RPMI7951 (cell line): Measurements from ENCODE around the gene TAF6L. TPM values are rescaled to one million over a fixed set of nuclear protein-coding genes. Genes with fewer than 3 reads are reported as not detected.
"Not testable (repeated sequence)": the region's sequence is repeated elsewhere in the genome, so short reads cannot be mapped to it uniquely, and the experiment has no call there.

Experiments
- DNase-seq: peaks from one replicate; pipeline ENCODE4 v3.0.0-alpha.2; 2012; ENCODE audit warnings: low read depth
- total RNA-seq: library from RNA; depleted of rRNA; stranded (reverse); fragments of >200 nt; shearing (Covaris generic); gene quantifications from 2 replicates; pipeline ENCODE4 v1.2.3, GENCODE V29; 2014; rRNA removed

TAF6L gene, protein sequence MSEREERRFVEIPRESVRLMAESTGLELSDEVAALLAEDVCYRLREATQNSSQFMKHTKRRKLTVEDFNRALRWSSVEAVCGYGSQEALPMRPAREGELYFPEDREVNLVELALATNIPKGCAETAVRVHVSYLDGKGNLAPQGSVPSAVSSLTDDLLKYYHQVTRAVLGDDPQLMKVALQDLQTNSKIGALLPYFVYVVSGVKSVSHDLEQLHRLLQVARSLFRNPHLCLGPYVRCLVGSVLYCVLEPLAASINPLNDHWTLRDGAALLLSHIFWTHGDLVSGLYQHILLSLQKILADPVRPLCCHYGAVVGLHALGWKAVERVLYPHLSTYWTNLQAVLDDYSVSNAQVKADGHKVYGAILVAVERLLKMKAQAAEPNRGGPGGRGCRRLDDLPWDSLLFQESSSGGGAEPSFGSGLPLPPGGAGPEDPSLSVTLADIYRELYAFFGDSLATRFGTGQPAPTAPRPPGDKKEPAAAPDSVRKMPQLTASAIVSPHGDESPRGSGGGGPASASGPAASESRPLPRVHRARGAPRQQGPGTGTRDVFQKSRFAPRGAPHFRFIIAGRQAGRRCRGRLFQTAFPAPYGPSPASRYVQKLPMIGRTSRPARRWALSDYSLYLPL
- 15.1 and 18.1 TPM in 2 replicates for total RNA-seq

DNA sequence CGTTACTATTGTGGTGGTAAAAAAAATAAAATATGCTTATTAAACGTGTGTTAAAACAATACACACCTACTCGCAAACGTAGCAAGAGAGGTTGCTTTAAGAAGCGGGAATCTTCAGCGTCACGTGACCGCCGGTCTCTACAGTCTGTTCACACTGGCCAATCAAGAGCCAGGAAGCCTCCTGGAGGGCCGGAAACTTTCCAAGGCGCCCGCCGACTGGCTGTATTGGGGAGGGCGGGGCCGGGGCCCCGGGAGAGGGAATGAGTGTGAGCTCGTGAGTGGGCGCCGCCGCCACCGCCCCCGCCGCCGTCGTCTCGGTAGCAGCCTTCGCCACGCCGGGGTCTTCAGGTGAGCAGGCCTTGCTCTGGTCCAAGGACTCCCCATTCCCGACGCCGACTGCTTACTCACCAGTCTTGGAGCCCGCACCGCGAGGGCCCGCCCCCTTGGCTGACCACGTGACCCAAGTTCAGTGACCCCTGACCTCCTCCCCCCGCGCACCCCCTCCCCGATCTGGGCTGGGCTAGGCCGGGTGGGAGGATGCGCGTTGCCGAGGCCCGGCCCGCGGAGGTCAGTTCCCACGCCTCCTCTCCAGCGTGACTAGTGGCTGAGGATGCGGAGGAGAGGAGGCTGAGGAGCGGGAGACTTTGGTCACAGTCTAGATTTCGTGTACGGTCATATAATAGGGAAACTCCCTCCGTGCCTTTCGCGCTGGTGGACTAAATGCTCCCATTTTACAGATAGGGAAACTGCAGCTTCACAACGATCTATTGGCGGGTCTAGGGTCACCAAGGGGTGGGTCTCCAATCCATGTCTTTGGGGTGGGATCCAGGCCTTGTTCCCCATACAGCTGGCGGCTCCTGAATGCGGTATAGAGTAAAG is at the start of gene TAF6L:
TAF6L (plus strand) TSS at position 253 of the 878 bp plus-strand sequence. CDS start 4,388 bp downstream, outside the sequence.
- DNase-seq, result peak; percentile 98

DNA sequence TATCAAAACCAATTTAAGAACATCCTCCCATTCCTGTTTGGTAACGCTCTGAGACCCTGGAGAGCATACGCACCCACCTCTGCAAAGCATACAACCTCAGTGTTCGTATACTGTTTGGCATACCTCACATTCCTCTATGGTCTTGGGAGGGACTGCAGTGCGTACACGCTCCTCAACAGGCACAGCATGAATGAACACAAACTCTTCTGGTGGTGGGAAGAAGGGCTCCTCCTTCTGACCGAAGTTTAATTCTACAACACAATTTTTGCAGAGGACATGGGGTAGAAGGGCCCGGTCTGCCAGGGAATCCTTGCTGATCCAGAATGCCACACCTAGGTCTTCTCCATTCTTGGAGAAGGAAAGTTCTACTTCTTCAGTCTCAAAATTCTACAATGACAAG is 49.2 kb upstream of the TAF6L start:
- DNase-seq, result peak; percentile 21

DNA sequence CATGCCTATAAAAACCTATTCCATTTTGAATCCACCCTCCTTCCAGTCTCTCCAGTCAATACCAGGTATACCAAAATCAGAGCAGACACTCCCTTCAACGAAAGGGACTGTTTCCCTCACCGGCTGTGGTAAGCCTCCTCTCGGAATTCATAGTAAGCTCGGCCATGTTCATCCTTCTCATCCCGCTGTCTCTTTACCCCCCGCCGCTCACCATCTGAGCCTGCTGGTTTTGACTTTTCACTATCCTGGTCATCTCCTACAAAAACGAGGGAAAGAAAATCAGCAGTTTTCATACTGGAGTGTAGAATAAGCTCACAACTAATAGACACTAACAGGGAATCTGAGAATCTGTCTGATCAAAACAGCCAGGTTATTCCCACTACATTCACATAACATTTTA is 47.0 kb upstream of the TAF6L start:
- no peak for DNase-seq

- DNase-seq, result no peak
Observed at GRCh38 chr11:62725646-62726045, 45.5 kb upstream of the TAF6L start.

DNA sequence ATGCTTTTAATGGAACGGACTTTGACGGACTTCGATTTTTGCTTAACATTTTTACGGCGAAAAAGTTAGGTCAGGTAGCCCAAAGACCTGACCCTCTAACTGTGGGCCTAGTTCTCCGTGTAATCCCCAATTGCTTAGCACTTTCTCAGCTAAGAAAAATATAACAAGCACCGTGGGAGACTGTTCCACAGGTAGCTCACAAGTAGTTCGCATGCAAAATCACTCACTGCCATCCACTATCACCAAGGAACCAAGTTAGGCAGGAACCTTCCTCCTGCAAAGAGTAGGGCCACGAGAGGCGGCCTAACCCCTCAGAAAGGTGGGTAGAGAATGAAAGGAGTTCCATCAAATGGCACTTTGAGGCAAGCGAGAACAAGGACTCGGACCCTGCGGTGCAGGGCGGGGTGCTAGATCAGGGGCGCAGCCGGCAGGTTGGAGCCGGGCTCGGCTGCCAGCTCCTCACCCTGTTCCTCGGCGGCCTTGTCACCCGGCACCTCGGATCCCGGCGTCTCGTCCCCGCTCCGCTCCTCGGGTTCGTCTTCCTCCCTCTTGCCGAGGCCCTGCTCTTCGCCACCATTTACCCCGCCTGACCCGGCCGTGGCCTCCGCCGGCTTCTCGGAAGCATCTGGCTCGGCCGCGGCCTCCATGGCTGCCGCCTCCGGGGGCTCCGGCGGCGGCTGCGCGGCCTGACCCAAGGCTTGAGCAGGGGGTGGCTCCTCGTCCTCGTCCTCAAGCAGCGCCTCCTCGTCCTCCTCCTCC is 44.9 kb upstream of the TAF6L start:
- no peak for DNase-seq

DNA sequence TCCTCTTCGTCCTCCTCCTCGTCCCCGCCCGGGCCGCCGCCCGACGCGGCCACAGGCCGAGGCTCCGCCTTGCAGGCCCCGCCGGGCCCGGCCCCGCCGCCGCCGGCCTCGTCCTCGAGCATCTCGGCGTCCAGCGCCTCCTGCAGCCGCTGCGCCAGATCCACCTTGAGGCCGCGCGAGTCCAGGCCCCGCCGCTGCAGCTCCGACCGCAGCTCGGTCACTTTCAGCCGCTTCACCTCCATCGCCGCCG is 44.4 kb upstream of the TAF6L start:
- DNase-seq, result no peak

- DNase-seq, result peak; percentile 98
Observed at GRCh38 chr11:62727165-62727871, 43.9 kb upstream of the TAF6L start, which contains the start of gene HNRNPUL2. Gene HNRNPUL2 (minus strand): TSS chr11:62727457. CDS start chr11:62727156, 301 bp downstream.

DNA sequence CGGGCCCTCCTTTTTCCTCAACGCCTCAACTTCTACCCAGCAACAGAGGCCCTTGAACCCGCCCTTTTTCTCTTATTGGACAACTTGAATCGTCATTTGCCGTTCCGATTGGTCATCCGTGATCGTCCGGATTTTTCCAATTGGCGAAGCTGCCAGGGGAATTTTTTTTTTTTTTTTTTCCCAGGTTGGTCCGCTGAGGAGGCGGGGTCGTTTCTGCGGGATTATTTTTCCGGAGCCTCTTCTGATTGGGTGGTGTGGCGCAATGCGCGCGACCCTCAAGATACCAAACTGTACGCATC is 43.4 kb upstream of the TAF6L start:
- peak; percentile 98 for DNase-seq

GRCh38 chr11:62728171-62728988 is 42.8 kb upstream of the TAF6L start, which contains the start of gene TTC9C:
Gene TTC9C (plus strand): TSS chr11:62728486. CDS start chr11:62728849, 363 bp downstream.
- DNase-seq, result peak; percentile 88

GRCh38 chr11:62730076-62730475 is 41.1 kb upstream of the TAF6L start:
- not testable (repeated sequence) for DNase-seq

GRCh38 chr11:62732830-62733229 is 38.4 kb upstream of the TAF6L start:
- peak; percentile 47 for DNase-seq

GRCh38 chr11:62737196-62737595 is 34.0 kb upstream of the TAF6L start:
- DNase-seq, result no peak

- DNase-seq, result no peak
Observed at GRCh38 chr11:62747475-62748160, 23.6 kb upstream of the TAF6L start.

DNA sequence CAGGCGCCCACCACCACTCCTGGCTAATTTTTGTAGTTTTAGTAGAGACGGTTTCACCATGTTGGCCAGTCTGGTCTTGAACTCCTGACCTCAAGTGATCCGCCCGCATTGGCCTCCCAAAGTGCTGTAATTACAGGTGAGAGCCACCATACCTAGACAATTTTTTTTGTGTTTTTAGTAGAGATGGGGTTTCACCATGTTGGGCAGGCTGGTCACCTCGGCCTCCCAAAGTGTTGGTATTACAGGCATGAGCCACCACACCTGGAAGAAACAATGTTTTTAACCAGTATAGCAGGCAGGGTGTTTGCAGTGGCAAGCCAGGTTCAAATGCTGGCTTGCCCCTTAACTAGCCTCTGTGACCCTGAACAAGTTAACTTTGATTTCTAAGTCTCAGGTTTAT is 21.3 kb upstream of the TAF6L start:
- DNase-seq, result not testable (repeated sequence)

DNA sequence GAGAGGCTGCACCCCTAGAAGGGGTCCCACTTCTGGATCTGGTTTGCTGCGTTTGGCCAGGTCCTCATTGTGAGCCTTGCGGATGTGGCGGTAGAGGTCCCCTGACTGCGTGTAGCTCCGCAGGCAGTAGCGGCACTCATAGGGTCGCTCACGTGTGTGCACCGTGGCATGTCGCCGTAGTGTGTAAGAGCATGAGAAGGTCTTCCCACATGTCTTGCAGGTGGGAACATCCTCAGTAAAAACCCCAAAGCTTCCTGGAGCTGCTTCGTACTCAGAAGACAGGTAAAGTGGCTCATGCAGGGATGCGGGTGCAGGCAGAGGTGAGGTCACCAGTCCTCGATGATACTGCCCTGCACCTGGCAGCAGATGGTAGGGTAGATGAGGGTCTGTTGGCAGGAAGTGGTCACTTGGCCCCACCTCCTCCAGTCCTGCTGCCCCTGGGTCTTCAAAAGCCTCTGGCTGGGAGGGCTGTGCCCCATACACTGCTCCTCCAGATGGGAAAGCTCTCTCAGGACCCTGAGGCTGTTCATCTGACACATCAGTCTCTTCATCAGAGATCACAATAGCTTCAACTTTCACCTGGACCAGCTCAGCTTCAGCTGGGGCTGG is 18.9 kb upstream of the TAF6L start:
- no peak for DNase-seq

- no peak for DNase-seq
Observed at GRCh38 chr11:62752994-62753735, 18.0 kb upstream of the TAF6L start.

DNA sequence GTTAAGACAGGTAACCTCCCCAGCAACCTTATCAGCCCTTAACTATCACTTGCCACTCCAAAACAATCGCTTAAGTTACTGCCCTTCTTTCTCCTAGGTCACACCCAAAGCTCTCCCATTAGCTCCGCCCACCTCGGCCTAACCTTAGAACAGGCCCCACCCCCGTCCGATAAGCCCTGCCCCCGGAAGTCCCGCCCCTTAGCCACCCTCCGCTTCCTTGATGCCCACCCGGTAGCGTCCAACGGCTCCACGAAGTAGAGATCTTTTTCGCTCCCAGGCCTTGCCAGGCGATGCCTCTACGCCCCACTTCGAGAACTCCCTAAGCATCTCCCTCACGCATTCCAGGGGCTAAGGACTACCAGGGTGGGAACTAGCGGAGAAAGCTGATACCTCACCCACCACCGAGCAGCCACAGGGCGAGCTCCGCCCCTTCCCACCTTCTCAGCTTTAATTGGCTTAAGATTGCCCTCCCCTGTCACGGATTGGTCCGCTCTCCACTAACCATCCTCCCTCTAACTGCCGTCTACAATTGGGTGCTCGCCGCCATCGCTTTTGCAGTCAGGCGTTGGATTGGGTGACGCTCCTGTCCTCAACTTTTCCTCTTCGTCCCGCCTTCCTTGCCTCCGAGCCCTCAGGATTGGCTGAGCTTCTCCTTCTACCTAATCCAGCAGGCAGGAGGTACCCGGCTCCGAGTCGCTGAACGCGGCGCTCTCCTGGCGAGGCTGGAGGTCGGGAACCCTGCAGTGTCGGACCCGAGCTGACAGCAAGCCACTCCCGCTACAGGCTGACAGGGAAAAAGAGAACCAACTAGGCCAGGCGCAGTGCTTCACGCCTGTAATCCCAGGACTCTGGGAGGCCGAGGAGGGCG is 17.2 kb upstream of the TAF6L start, which contains the start of gene ZBTB3:
ZBTB3 (minus strand) TSS at position 425 of the 868 bp plus-strand sequence. CDS start 496 bp downstream, outside the sequence.
- DNase-seq, result peak; percentile 100
